Activated T-helper 9 cell treated with anti-CD3 and anti-CD28 coated beads, Interleukin-2, amount 50 U/mL, for 16 hours (primary cell): ENCODE measurements around the gene CHRNA10.

Source experiments
- DNase-seq: peaks from one replicate; pipeline ENCODE4 v3.0.0-alpha.2; 2020; ENCODE audit warnings: low read depth

CHRNA10 gene

GRCh38 chr11:3632070-3632660 is 39.0 kb downstream of the CHRNA10 start:
- no peak for DNase-seq

- DNase-seq: no peak
These were observed 39.9 kb downstream of the CHRNA10 start for GRCh38 chr11:3631331-3631730.

- no peak for DNase-seq
These were observed 43.9 kb downstream of the CHRNA10 start for GRCh38 chr11:3627291-3627690.

GRCh38 chr11:3626250-3626960 is 44.8 kb downstream of the CHRNA10 start:
- DNase-seq: no peak

- no peak for DNase-seq
These were observed 47.3 kb downstream of the CHRNA10 start for GRCh38 chr11:3623767-3624458.

- no peak for DNase-seq
These were observed 48.1 kb downstream of the CHRNA10 start for GRCh38 chr11:3623121-3623520.

- no peak for DNase-seq
These were observed 48.7 kb downstream of the CHRNA10 start for GRCh38 chr11:3622521-3622920.

GRCh38 chr11:3617990-3618389 is 53.2 kb downstream of the CHRNA10 start:
- no peak for DNase-seq

- DNase-seq: no peak
These were observed 54.3 kb downstream of the CHRNA10 start for GRCh38 chr11:3616721-3617460.

GRCh38 chr11:3615998-3616397 is 55.2 kb downstream of the CHRNA10 start:
- no peak for DNase-seq
